NCI-H146 (cell line): ENCODE measurements around the gene HYI.

ENCODE experiments used
- DNase-seq: peaks from one replicate; lab custom pipeline; 2025; lab: John Stamatoyannopoulos, UW

Gene HYI

GRCh38 chr1:43444151-43444828 lies 9.4 kb downstream of the HYI start:
- DNase-seq, result no peak

GRCh38 chr1:43443197-43443946 lies 10.4 kb downstream of the HYI start:
- DNase-seq, result no peak

- DNase-seq, result no peak
These were observed 11.0 kb downstream of the HYI start for GRCh38 chr1:43442756-43443155.

GRCh38 chr1:43441894-43442637 lies 11.7 kb downstream of the HYI start:
- DNase-seq, result no peak

GRCh38 chr1:43441166-43441893 lies 12.4 kb downstream of the HYI start:
- no peak for DNase-seq

GRCh38 chr1:43440358-43440757 lies 13.4 kb downstream of the HYI start:
- DNase-seq, result no peak

- DNase-seq, result no peak
These were observed 13.9 kb downstream of the HYI start for GRCh38 chr1:43439781-43440180.

- DNase-seq, result no peak
These were observed 14.7 kb downstream of the HYI start for GRCh38 chr1:43438953-43439581.

GRCh38 chr1:43438576-43438952 lies 15.2 kb downstream of the HYI start:
- DNase-seq, result no peak

GRCh38 chr1:43438006-43438405 lies 15.7 kb downstream of the HYI start:
- DNase-seq, result no peak

- DNase-seq, result no peak
These were observed 16.4 kb downstream of the HYI start for GRCh38 chr1:43437031-43437973.

- no peak for DNase-seq
These were observed 17.4 kb downstream of the HYI start for GRCh38 chr1:43436371-43436770.

GRCh38 chr1:43435146-43436145 lies 18.3 kb downstream of the HYI start:
- no peak for DNase-seq

- no peak for DNase-seq
These were observed 19.5 kb downstream of the HYI start for GRCh38 chr1:43434256-43434655.

GRCh38 chr1:43432907-43433306 lies 20.8 kb downstream of the HYI start:
- no peak for DNase-seq

GRCh38 chr1:43432171-43432860 lies 21.4 kb downstream of the HYI start:
- no peak for DNase-seq

GRCh38 chr1:43431676-43432075 lies 22.1 kb downstream of the HYI start:
- no peak for DNase-seq

GRCh38 chr1:43430831-43431230 lies 22.9 kb downstream of the HYI start:
- no peak for DNase-seq

GRCh38 chr1:43427941-43428340 lies 25.8 kb downstream of the HYI start:
- DNase-seq, result no peak
